HepG2 (cell line): ENCODE data around the gene GCLC. TPM values are rescaled to one million over a fixed set of nuclear protein-coding genes. Genes with fewer than 3 reads are reported as not detected.

Experiments
- ATM ChIP-seq: fragments of 450-650 bp; IDR thresholded peaks from 2 replicates; pipeline ENCODE4 v1.7.1; 2017; ENCODE audit warnings: mild to moderate bottlenecking, borderline replicate concordance
- HOXD1 ChIP-seq: sonication (generic); formaldehyde crosslinking; IDR thresholded peaks from 2 replicates; pipeline ENCODE4 v1.5.0; 2020; ENCODE audit warnings: missing genetic modification reagents
- IKZF5 ChIP-seq: IDR thresholded peaks from 2 replicates; pipeline ENCODE4 v1.6.1; 2018; ENCODE audit warnings: missing genetic modification reagents, mild to moderate bottlenecking, missing compliant biosample characterization
- KLF6 ChIP-seq: IDR thresholded peaks from 2 replicates; pipeline ENCODE4 v1.8.0; 2016; ENCODE audit warnings: missing biosample characterization, missing genetic modification reagents
- MXD3 ChIP-seq: IDR thresholded peaks from 2 replicates; pipeline ENCODE4 v1.6.1; 2016; ENCODE audit warnings: mild to moderate bottlenecking, missing biosample characterization, missing genetic modification reagents
- PHF8 ChIP-seq: sonication (generic); formaldehyde crosslinking; IDR thresholded peaks from 2 replicates; pipeline ENCODE4 v1.5.0; 2020; ENCODE audit warnings: missing genetic modification reagents
- PRMT3 ChIP-seq: sonication (generic); formaldehyde crosslinking; IDR thresholded peaks from 2 replicates; pipeline ENCODE4 v1.8.1; 2022; ENCODE audit warnings: low read depth, mild to moderate bottlenecking, moderate library complexity, missing genetic modification reagents, borderline replicate concordance
- RFXAP ChIP-seq: sonication (generic); formaldehyde crosslinking; IDR thresholded peaks from 2 replicates; pipeline ENCODE4 v1.4.0; 2020; ENCODE audit warnings: missing genetic modification reagents, borderline replicate concordance
- SIX4 ChIP-seq: sonication (generic); formaldehyde crosslinking; IDR thresholded peaks from 2 replicates; pipeline ENCODE4 v1.4.0; 2020; ENCODE audit warnings: missing genetic modification reagents
- SMAD1 ChIP-seq: sonication (generic); formaldehyde crosslinking; IDR thresholded peaks from 2 replicates; pipeline ENCODE4 v1.4.0; 2020; ENCODE audit warnings: missing genetic modification reagents, low read depth, mild to moderate bottlenecking, borderline replicate concordance
- TAF15 ChIP-seq: fragments of 200-400 bp; formaldehyde crosslinking; IDR thresholded peaks from one replicate; pipeline ENCODE4 v1.6.1; 2018; ENCODE audit warnings: mild to moderate bottlenecking, low read depth, low read length; ENCODE audit not compliant: poor library complexity, severe bottlenecking
- TCF7 ChIP-seq: sonication (generic); IDR thresholded peaks from 2 replicates; pipeline ENCODE4 v1.6.1; 2016; ENCODE audit warnings: antibody characterized with exemption, low read depth
- TIGD3 ChIP-seq: sonication (generic); formaldehyde crosslinking; IDR thresholded peaks from 2 replicates; pipeline ENCODE4 v1.5.1; 2020; ENCODE audit warnings: mild to moderate bottlenecking, missing genetic modification reagents, borderline replicate concordance
- ZNF10 ChIP-seq: sonication (generic); formaldehyde crosslinking; IDR thresholded peaks from 2 replicates; pipeline ENCODE4 v1.4.0; 2020; ENCODE audit warnings: mild to moderate bottlenecking, low read depth, missing genetic modification reagents, borderline replicate concordance
- ZNF230 ChIP-seq: sonication (generic); formaldehyde crosslinking; IDR thresholded peaks from 2 replicates; pipeline ENCODE4 v1.4.0; 2020; ENCODE audit warnings: mild to moderate bottlenecking, missing genetic modification reagents
- ZNF275 ChIP-seq: sonication (generic); formaldehyde crosslinking; IDR thresholded peaks from 2 replicates; pipeline ENCODE4 v1.8.0; 2022; ENCODE audit warnings: missing genetic modification reagents, mild to moderate bottlenecking, inconsistent platforms, borderline replicate concordance
- ZNF333 ChIP-seq: sonication (generic); formaldehyde crosslinking; IDR thresholded peaks from 2 replicates; pipeline ENCODE4 v1.4.0; 2020; ENCODE audit warnings: mild to moderate bottlenecking, missing genetic modification reagents, borderline replicate concordance
- ZNF468 ChIP-seq: sonication (generic); formaldehyde crosslinking; IDR thresholded peaks from 2 replicates; pipeline ENCODE4 v1.8.0; 2022; ENCODE audit warnings: mild to moderate bottlenecking, moderate library complexity, missing genetic modification reagents
- ZNF609 ChIP-seq: sonication (generic); formaldehyde crosslinking; IDR thresholded peaks from 2 replicates; pipeline ENCODE4 v1.4.0; 2020; ENCODE audit warnings: mild to moderate bottlenecking, missing genetic modification reagents, borderline replicate concordance
- ZNF883 ChIP-seq: sonication (generic); formaldehyde crosslinking; IDR thresholded peaks from 2 replicates; pipeline ENCODE4 v1.5.1; 2020; ENCODE audit warnings: mild to moderate bottlenecking, missing genetic modification reagents; ENCODE audit errors: not compliant biosample characterization
- polyA plus RNA-seq, 8 experiments: library from polyadenylated mRNA; depleted of rRNA in 3 of 8; stranded (reverse) in 7 of 8; unstranded in 1 of 8; fragments of >200 nt; fragmentation: Illumina TruSeq in 4 of 8; extraction: Trizol in 4 of 8; gene quantifications; 2 replicates each; pipeline versions ENCODE4 v1.2.1 to v1.2.3, GENCODE V29; 2011 to 2016; ENCODE audit warnings: low read depth in 4 of 8, missing spikeins in 1 of 8, mixed read lengths in 1 of 8; ENCODE audit not compliant: insufficient read depth in 1 of 8
- total RNA-seq, 5 experiments: library from RNA; depleted of rRNA; stranded (reverse); fragments of >200 nt; fragmentation: Illumina TruSeq; extraction: Trizol; gene quantifications; 2 replicates each; pipeline ENCODE4 v1.2.3, GENCODE V29; 2016; ENCODE audit warnings: low read depth in 1 of 5

Gene GCLC
- total and polyA plus RNA-seq, 2 of the 13 experiments (the other 11 are each of a cell fraction or from before 2014, with no cell fraction given), result 35.3 to 84.6 TPM

GRCh38 chr6:53547811-53548496 lies 3.1 kb upstream of the GCLC start (continued):
- peak; percentile 85 for TF ChIP-seq HOXD1
- TF ChIP-seq PHF8, result peak; percentile 88
- 0 out of 2 replicates have a peak, but pooled peaks have one; percentile 25 for TF ChIP-seq ZNF468 (CRISPR knock-in tag)
- no peak for TF ChIP-seq ZNF333 (CRISPR knock-in tag)
- TF ChIP-seq KLF6 (CRISPR knock-in tag), result peak; percentile 96; the same call in 1 of the 2 replicates
- TF ChIP-seq RFXAP (CRISPR knock-in tag), result peak; percentile 87; the same call in 1 of the 2 replicates
- peak; percentile 96 for TF ChIP-seq ZNF883 (CRISPR knock-in tag)
- peak; percentile 96 for TF ChIP-seq IKZF5 (CRISPR knock-in tag)
- TF ChIP-seq TAF15, result peak; percentile 89
- peak; percentile 92 for TF ChIP-seq ZNF609 (CRISPR knock-in tag)
- peak; percentile 16; the same call in 1 of the 2 replicates for TF ChIP-seq PRMT3 (CRISPR knock-in tag)
- TF ChIP-seq MXD3, result peak; percentile 95
- no peak for TF ChIP-seq TIGD3 (CRISPR knock-in tag)
- peak; percentile 94 for TF ChIP-seq SMAD1 (CRISPR knock-in tag)
- no peak for TF ChIP-seq TCF7
- no peak for TF ChIP-seq ATM
- TF ChIP-seq ZNF275, result peak; percentile 89
- peak; percentile 54; the same call in 1 of the 2 replicates for TF ChIP-seq SIX4 (CRISPR knock-in tag)
- no peak for TF ChIP-seq ZNF10
- peak; percentile 70; the same call in 1 of the 2 replicates for TF ChIP-seq ZNF230
